K562 (cell line): ENCODE results near the gene SLC7A8. TPM values are rescaled to one million over a fixed set of nuclear protein-coding genes. Genes with fewer than 3 reads are reported as not detected.

ENCODE experiments used
- ATF7 ChIP-seq: fragments of 450-650 bp; IDR thresholded peaks from 2 replicates; pipeline ENCODE4 v1.7.1; 2014; ENCODE audit warnings: mild to moderate bottlenecking, moderate library complexity
- FOXO4 ChIP-seq: fragments of 450-650 bp; formaldehyde crosslinking; IDR thresholded peaks from 2 replicates; pipeline ENCODE4 v1.4.0; 2020; ENCODE audit warnings: mild to moderate bottlenecking, moderate library complexity
- HDAC3 ChIP-seq: fragments of 450-650 bp; IDR thresholded peaks from 2 replicates; pipeline ENCODE4 v1.6.1; 2018; ENCODE audit warnings: borderline replicate concordance, mild to moderate bottlenecking, moderate library complexity; ENCODE audit not compliant: partially characterized antibody
- HDAC6 ChIP-seq: IDR thresholded peaks from 2 replicates; pipeline ENCODE4 v1.6.1; 2012; ENCODE audit warnings: low read depth, mild to moderate bottlenecking, control low read depth, inconsistent platforms, low read length, moderate library complexity
- HMG20B ChIP-seq: fragments of 250-450 bp; sonication (Bioruptor Pico); IDR thresholded peaks from 2 replicates; pipeline ENCODE4 v1.5.0; 2021; ENCODE audit warnings: mild to moderate bottlenecking
- HOXB6 ChIP-seq: fragments of 250-450 bp; sonication (Bioruptor Pico); IDR thresholded peaks from 2 replicates; pipeline ENCODE4 v1.5.1; 2022; ENCODE audit warnings: mild to moderate bottlenecking, borderline replicate concordance
- KDM4B ChIP-seq, 2 experiments: fragments of 450-650 bp in 1 of 2; sonication (generic) in 1 of 2; IDR thresholded peaks; 2 replicates each; pipeline ENCODE4 v1.6.1; 2016 to 2017; ENCODE audit warnings: borderline replicate concordance in 2 of 2, antibody characterized with exemption in 1 of 2, low read depth in 1 of 2, mild to moderate bottlenecking in 1 of 2
- PTRF ChIP-seq: fragments of 450-650 bp; IDR thresholded peaks from 2 replicates; pipeline ENCODE4 v1.6.1; 2016; ENCODE audit warnings: mild to moderate bottlenecking, missing genetic modification characterization, missing compliant biosample characterization
- RNF2 ChIP-seq: sonication (generic); IDR thresholded peaks from 2 replicates; pipeline ENCODE4 v1.6.1; 2016
- SRSF1 ChIP-seq: fragments of 200-400 bp; formaldehyde crosslinking; IDR thresholded peaks from 2 replicates; pipeline ENCODE4 v1.6.1; 2017; ENCODE audit warnings: mild to moderate bottlenecking, low read depth, low read length, moderate library complexity
- ZNF436 ChIP-seq: fragments of 250-450, 450-650 bp; sonication (Bioruptor Pico); formaldehyde crosslinking; IDR thresholded peaks from 2 replicates; pipeline ENCODE4 v1.7.0; 2020; ENCODE audit warnings: mild to moderate bottlenecking
- ZNF589 ChIP-seq: fragments of 200-800 bp; sonication (Bioruptor generic); IDR thresholded peaks from 2 replicates; pipeline ENCODE4 v1.6.1; 2016; ENCODE audit warnings: low read depth, missing genetic modification characterization, missing compliant biosample characterization
- polyA plus RNA-seq, 8 experiments: library from polyadenylated mRNA; depleted of rRNA in 4 of 8; stranded (reverse) in 5 of 8; unstranded in 3 of 8; fragments of >200 nt; fragmentation: Nextera tagmentation in 2 of 8; fragmentation: Illumina TruSeq in 1 of 8; extraction: Ambion mirVana in 2 of 8; extraction: Trizol in 1 of 8; gene quantifications; 2 replicates each; pipeline versions ENCODE4 v1.2.1 to v1.2.3, GENCODE V29; 2011 to 2014; ENCODE audit warnings: inconsistent platforms in 1 of 8, missing spikeins in 1 of 8
- total RNA-seq, 7 experiments: library from RNA; depleted of rRNA in 6 of 7; stranded (reverse); fragments of >200 nt in 6 of 7; fragmentation: Illumina TruSeq in 2 of 7; extraction: Trizol in 2 of 7; gene quantifications; 2 replicates each; pipeline versions ENCODE4 v1.2.1 to v1.2.3, GENCODE V29; 2011 to 2021; ENCODE audit warnings: low replicate concordance in 1 of 7

SLC7A8 gene
- total and polyA plus RNA-seq, 9 of the 15 experiments (the other 6 are each of a cell fraction or from before 2014, with no cell fraction given), result 2.0 to 33.0 (median 6.0) TPM

- TF ChIP-seq ZNF436 (CRISPR knock-in tag) (no peak), HMG20B (CRISPR knock-in tag) (no peak), HDAC6 (no peak), PTRF (tag) (no peak), ATF7 (no peak), ZNF589 (CRISPR knock-in tag) (no peak), SRSF1 (no peak), HDAC3 (no peak), RNF2 (no peak), FOXO4 (CRISPR knock-in tag) (no peak), HOXB6 (no peak), KDM4B (IDR thresholded peaks at IDR 0.05; ENCODE audit: borderline replicate concordance in 2 of 2, low read depth in 1 of 2) (no peak)
- TF ChIP-seq, all 486 proteins: peak for 0
These were observed 45.4 kb upstream of the SLC7A8 start (continued) for GRCh38 chr14:23228812-23229211.
